SK-N-SH (cell line): ENCODE measurements around the gene TPRX1.
"Not testable (repeated sequence)": the region's sequence is repeated elsewhere in the genome, so short reads cannot be mapped to it uniquely, and the experiment has no call there.

Experiments used
- GABPA ChIP-seq: IDR thresholded peaks from 2 replicates; pipeline ENCODE4 v1.4.0; 2012; ENCODE audit warnings: low read depth, mild to moderate bottlenecking
- IRF3 ChIP-seq: fragments of 150-350 bp; IDR thresholded peaks from 2 replicates; pipeline ENCODE4 v1.6.1; 2016; ENCODE audit warnings: mild to moderate bottlenecking, low read depth, low read length
- MXI1 ChIP-seq: IDR thresholded peaks from 2 replicates; pipeline ENCODE4 v1.6.1; 2012; ENCODE audit warnings: mild to moderate bottlenecking, low read depth, low read length, improper control_type of control experiment
- POLR2AphosphoS5 ChIP-seq: IDR thresholded peaks from 2 replicates; pipeline ENCODE4 v1.6.1; 2012; ENCODE audit warnings: low read depth, low read length
- YY1 ChIP-seq: IDR thresholded peaks from 2 replicates; pipeline ENCODE4 v1.4.0; 2012; ENCODE audit warnings: low read depth, mild to moderate bottlenecking
- TF ChIP-seq, protein P1 (sequence below): fragments of 200-600 bp; sonication (generic); IDR thresholded peaks from 2 replicates; pipeline ENCODE4 v1.6.1; 2017; ENCODE audit warnings: antibody characterized with exemption, mild to moderate bottlenecking, moderate library complexity

DNA sequence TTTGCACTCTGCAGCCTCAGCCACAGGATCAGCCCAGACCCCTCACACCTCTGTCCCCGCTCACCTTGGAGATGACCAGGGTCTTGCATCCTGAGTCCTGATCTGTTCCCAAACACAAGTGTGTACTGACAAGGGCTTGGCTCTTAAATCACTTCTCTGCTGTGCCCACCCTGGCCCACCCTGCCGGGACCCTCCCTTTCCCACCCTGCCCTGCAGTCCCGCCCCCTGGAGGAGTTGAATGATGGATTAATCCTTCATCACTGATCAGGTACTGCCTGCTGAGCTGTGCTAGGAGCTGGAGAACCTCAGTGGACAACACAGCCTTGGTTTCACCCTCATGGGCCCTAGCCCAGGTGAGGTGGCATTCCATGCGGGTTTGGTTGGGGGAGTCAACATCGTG, at the start of gene TPRX1:
- not testable (repeated sequence) for TF ChIP-seq POLR2AphosphoS5, GABPA, IRF3, MXI1, YY1
- TF ChIP-seq, protein P1, sequence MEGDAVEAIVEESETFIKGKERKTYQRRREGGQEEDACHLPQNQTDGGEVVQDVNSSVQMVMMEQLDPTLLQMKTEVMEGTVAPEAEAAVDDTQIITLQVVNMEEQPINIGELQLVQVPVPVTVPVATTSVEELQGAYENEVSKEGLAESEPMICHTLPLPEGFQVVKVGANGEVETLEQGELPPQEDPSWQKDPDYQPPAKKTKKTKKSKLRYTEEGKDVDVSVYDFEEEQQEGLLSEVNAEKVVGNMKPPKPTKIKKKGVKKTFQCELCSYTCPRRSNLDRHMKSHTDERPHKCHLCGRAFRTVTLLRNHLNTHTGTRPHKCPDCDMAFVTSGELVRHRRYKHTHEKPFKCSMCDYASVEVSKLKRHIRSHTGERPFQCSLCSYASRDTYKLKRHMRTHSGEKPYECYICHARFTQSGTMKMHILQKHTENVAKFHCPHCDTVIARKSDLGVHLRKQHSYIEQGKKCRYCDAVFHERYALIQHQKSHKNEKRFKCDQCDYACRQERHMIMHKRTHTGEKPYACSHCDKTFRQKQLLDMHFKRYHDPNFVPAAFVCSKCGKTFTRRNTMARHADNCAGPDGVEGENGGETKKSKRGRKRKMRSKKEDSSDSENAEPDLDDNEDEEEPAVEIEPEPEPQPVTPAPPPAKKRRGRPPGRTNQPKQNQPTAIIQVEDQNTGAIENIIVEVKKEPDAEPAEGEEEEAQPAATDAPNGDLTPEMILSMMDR: not testable (repeated sequence)
